Glomerular endothelial cell (primary cell): ENCODE data around the gene SIRT2. TPM values are rescaled to one million over a fixed set of nuclear protein-coding genes. Genes with fewer than 3 reads are reported as not detected.
"Not testable (repeated sequence)": the region's sequence is repeated elsewhere in the genome, so short reads cannot be mapped to it uniquely, and the experiment has no call there.

Source experiments
- DNase-seq: peaks from one replicate; pipeline ENCODE4 v3.0.0-alpha.2; 2011; ENCODE audit warnings: low read depth, low spot score; ENCODE audit errors: extremely low read depth
- total RNA-seq: library from RNA; depleted of rRNA; stranded (reverse); fragments of >200 nt; gene quantifications from 2 replicates; pipeline ENCODE4 v1.2.3, GENCODE V29; 2015

The SIRT2 gene
- total RNA-seq, 1 donor from 2014 or later: 101 TPM

DNA sequence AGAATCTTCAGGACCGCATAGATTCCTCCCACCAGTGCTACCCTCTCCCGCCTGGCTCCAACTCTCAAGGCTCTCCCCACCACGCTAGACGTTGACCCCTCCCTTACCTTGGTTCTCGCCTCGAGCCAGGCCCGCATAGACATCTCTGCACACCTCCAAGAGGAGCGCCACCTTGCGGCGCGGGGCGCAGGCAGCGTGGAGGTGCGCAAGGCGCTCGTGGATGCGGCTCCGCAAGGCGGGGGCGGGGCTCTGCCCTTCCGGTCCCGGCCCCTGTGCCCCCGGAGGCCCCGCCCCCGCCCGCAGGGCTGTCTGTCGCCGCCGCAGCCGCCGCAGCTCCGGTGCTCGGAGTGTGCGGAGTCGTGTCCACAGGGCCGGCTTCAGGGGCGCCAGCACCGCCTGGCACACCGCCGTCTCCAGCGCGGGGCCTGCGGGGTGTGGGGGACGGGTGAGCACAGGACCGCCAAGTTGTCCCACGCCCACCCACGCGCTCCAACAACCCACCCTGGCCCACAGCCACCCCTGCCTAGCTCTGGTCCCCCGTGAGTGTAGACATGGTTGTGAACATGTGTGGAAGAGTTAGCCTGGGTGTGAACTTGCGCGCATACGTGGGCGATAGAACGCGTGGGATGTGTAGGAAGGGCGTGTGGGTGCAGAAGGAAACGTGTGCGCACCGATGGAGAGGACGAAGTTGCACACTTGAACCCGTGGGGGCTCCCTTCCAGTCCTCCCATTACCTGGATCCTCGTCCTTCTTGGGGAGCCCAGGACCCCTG, 29.4 kb downstream of the SIRT2 start:
- no peak for DNase-seq

- DNase-seq: no peak
Observed at GRCh38 chr19:38869160-38869835, 30.1 kb downstream of the SIRT2 start.

DNA sequence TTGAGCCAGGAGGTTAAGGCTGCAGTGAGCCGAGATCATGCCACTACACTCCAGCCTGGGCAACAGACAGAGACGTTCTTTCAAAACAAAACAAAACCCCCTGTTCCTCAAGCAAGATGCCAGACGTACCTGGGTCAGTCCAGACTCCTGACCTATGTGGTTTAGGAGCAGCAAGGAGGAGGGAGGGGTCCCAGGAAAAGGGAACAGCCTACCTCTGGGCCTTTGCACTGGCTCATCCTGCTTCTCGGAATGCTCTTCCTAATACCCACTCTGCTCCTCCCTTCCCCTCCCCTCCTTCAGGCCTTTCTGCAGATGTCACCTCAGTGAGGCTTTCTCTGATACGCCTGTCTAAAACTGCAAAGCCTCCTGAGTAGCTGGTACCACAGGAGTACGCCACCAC, 30.9 kb downstream of the SIRT2 start:
- no peak for DNase-seq

- DNase-seq: no peak
Observed at GRCh38 chr19:38867171-38867780, 32.1 kb downstream of the SIRT2 start.

DNA sequence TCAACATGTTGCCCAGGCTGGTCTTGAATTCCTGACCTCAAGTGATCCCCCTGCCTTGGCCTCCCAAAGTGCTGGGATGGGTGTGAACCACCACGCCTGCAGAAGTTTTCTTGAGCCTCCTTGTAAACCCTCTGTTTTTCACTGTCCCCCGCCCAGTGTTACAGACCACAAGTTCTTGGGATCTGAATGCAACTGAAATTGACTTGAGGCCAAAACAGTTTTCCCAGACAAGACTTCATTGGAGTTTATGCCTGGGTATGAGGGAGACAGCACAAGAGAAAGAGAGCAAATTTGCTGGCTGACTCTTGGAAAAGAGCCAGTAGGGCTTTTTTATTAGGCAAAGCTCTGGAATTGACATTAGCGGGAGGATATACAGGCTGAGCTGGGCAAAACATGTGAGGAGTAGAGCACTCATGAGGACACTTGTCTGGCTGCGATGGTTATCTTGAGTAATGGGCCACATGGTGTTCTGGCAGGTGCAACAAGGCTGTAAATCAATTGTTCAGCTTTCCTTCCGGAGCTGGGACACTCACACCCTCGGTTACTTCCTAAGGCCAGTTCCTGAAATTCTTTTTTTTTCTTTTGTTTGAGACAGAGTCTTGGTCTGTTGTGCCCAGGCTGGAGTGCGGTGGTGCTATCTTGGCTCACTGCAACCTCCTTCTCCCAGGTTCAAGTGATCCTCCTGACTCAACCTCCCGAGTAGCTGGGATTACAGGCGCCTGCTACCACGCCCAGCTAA, 36.9 kb downstream of the SIRT2 start:
- peak; percentile 71 for DNase-seq

DNA sequence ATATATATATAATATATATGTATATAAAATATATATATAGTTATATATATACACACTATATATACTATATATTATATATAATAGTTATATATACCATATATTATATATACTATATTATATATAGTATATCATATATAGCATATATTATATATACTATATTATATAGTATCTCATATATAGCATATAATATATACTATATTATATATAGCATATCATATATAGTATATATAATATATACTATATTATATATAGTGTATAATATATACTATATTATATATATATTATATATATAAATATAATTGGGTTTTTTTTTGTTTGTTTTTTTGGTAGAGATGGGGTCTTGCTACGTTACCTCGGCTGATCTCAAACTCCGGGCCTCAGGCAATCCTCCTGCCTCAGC, 38.0 kb downstream of the SIRT2 start:
- DNase-seq: no peak

DNA sequence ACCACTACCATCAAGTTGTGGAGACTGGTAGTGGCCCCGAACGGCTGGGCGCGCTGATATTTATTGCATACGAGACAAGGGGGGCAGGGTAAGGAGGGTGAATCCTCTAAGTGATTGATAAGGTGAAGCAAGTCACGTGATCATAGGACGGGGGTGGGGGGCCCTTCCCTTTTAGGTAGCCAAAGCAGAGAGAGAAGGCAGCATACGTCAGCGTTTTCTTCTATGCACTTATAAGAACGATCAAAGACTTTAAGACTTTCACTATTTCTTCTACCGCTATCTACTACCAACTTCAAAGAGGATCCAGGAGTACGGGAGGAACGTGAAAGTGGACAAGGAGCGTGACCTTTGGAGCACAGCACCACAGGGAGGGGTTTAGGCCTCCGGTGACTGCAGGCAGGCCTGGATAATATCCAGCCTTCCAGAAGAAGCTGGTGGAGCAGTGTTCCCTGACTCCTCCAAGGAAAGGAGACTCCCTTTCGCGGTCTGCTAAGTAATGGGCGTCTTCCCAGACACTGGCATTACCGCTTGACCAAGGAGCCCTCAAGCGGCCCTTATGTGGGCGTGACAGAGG, 39.7 kb downstream of the SIRT2 start:
- not testable (repeated sequence) for DNase-seq

DNA sequence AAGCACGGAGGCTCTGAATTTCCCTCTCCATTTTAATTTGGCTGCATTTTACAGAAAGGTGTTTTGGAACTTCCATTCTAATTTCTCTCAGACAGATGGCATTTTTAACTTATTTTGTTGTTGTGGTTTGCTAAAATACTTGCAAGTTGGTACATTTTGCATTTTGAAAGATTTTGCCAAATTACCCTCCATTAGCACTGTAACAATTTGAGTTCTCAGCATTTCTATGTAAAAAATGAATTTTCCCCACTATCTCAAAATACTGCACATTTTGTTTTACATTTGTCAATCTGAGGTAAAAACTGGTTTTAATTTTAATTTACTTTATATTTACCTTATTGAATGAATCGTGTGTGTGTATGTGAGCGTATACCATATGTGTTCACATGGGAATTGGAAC, 42.6 kb downstream of the SIRT2 start:
- no peak for DNase-seq

DNA sequence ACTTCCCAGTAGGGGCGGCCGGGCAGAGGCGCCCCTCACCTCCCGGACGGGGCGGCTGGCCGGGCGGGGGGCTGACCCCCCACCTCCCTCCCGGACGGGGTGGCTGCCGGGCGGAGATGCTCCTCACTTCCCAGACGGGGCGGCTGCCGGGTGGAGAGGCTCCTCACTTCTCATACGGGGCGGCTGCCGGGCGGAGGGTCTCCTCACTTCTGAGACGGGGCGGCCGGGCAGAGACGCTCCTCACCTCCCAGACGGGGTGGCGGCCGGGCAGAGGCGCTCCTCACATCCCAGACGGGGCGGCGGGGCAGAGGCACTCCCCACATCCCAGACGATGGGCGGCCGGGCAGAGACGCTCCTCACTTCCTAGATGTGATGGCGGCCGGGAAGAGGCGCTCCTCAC, 43.7 kb downstream of the SIRT2 start:
- not testable (repeated sequence) for DNase-seq

DNA sequence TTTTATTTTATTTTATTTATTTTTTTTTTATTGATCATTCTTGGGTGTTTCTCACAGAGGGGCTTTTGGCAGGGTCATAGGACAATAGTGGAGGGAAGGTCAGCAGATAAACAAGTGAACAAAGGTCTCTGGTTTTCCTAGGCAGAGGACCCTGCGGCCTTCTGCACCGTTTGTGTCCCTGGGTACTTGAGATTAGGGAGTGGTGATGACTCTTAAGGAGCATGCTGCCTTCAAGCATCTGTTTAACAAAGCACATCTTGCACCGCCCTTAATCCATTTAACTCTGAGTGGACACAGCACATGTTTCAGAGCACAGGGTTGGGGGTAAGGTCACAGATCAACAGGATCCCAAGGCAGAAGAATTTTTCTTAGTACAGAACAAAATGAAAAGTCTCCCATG, 44.5 kb downstream of the SIRT2 start:
- not testable (repeated sequence) for DNase-seq

DNA sequence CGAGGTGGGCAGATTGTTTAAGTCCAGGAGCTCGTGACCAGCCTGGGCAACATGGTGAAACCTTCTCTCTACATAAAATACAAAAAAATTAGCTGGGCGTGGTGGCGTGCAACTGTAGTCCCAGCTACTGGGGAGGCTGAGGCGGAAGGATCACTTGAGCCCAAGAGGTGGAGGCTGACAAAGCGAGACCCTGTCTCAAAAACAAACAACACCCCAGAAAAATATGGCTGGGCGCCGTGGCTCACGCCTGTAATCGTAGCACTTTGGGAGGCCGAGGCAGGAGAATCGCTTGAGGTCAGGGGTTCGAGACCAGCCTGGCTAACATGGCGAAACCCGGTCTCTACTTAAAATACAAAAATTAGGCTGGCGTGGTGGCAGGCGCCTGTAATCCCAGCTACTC, 46.2 kb downstream of the SIRT2 start:
- DNase-seq: no peak

DNA sequence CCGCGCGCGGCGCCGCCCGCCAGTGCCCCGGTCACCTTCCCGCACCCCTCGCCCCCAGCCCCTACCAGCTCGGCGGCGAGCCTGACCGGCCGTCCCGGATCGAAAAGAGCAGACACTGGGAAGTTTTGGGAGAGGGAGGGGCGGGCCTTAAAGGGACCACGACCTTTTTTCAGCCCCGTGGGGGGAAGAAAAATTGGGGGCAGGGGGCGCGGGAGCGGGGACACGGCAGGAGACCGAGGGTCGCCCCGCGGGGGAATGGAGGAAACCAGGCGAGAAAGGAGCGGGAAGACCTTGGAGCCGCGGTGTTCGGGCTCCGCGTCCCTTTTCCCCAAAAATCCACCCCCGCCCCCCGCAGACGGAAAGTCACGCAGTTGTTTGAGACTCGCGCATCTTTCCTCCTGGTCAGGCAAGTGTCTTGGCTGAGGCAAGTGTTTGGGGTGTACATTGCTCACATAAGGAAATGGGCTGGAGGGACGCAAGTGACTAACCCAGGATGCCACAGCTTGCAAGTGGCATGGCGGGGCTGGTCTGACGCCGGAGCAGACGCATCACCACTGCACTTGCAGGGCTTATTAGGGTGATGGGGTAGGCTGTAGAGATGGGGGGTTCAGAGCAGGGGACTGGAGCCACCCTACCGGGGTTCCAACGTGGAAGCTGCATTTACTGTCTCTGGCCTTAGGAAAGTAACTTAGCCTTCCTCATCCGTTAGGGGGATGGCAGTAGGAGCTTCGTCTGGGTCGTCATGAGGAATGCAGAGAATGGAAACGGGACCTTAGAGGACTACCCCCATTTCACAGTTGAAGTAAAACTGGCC, 47.0 kb downstream of the SIRT2 start:
- no peak for DNase-seq

DNA sequence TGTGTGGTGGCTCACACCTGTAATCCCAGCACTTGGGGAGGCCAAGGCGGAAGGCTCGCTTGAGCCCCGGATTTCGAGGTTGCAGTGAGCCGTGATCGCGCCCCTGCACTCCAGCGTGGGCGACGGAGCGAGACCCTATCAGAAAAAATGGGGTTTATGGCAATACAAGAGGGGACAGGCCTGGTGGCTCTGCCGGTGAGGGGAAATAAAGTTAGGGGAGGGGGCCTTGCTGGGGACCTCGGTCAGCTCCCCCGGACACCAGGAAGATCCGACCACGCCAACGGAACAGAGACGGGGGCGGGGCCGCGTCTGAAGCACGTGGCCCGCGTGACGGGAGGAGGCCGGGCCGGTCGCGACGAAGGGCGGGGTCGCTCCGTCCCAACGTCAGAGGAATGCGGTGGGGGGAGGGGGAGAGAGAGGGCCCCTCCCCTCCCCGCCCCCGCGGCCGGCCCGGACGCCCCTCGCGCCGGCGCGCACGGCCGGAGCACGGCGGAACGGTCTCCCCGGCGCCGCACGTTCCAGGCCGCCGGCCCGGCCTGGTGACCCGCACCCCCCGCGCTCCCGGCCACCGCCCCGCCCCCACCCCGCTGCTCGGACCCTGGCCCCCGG, 47.7 kb downstream of the SIRT2 start:
- no peak for DNase-seq

GRCh38 chr19:38850976-38851621, 48.3 kb downstream of the SIRT2 start:
- no peak for DNase-seq

DNA sequence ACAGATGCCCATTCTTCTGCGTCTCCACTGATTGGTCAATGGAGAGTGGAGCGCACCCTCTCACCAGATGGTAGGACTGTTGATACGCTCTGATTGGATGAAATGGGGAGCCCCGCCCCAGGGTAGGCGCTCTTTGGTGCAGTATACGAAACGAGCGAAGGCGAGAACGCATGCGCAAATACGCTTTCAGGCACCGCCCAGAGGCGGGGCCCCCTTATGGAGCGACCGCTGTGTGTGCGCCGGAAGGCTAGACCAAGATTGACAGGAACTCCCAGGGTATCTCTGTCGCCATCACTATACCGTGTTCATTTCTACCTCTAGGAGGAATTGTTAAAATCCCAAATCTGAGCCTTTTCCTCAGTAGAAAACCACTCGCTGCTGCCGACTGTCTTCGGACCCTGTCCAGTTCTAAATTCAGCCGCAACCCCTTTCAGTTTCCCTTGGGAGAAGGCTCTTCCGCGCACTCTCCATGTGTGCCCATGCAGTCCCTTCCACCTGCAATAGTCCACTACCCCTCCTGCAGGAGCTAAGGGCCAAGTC, 48.9 kb downstream of the SIRT2 start:
- DNase-seq: no peak

- DNase-seq: peak; percentile 100
Observed at GRCh38 chr19:38849860-38850435, 49.5 kb downstream of the SIRT2 start, which contains the start of gene HNRNPL. HNRNPL (minus strand) TSS chr19:38849986; CDS start chr19:38849966, 20 bp downstream.

- peak; percentile 65 for DNase-seq
Observed at GRCh38 chr19:38849147-38849859, 50.1 kb downstream of the SIRT2 start.
